ENCODE results near the gene TCF21.

DNA sequence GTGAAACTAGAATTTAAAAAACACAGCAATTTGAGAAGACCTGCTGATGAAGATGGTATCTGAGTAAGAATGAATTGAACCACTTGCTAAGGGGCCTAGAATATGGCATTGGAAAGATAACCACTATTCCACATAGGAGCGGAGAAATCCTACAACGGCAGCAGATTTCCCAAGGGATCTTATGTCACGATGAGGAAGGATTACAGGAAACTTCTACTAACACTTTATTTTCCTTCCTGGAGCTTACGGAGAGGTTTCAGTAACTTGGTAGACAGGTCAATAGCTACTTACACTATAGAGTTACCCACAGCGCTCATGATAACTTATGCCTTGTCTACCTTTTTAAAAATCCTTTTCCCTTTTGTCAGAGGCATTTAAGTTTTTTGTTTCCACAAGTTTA, 11.8 kb upstream of the TCF21 start:
- TF ChIP-seq, protein P1, sequence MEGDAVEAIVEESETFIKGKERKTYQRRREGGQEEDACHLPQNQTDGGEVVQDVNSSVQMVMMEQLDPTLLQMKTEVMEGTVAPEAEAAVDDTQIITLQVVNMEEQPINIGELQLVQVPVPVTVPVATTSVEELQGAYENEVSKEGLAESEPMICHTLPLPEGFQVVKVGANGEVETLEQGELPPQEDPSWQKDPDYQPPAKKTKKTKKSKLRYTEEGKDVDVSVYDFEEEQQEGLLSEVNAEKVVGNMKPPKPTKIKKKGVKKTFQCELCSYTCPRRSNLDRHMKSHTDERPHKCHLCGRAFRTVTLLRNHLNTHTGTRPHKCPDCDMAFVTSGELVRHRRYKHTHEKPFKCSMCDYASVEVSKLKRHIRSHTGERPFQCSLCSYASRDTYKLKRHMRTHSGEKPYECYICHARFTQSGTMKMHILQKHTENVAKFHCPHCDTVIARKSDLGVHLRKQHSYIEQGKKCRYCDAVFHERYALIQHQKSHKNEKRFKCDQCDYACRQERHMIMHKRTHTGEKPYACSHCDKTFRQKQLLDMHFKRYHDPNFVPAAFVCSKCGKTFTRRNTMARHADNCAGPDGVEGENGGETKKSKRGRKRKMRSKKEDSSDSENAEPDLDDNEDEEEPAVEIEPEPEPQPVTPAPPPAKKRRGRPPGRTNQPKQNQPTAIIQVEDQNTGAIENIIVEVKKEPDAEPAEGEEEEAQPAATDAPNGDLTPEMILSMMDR (conservative IDR thresholded peaks at IDR 0.05), result no peak
- TF ChIP-seq EZH2 (IDR thresholded peaks at IDR 0.05; ENCODE audit: low read depth), result no peak
